Amniotic stem cell (primary cell): ENCODE results near the gene C10orf90.

Experiments
- DNase-seq: peaks from one replicate; lab custom pipeline; 2025; lab: John Stamatoyannopoulos, UW

C10orf90 gene

DNA sequence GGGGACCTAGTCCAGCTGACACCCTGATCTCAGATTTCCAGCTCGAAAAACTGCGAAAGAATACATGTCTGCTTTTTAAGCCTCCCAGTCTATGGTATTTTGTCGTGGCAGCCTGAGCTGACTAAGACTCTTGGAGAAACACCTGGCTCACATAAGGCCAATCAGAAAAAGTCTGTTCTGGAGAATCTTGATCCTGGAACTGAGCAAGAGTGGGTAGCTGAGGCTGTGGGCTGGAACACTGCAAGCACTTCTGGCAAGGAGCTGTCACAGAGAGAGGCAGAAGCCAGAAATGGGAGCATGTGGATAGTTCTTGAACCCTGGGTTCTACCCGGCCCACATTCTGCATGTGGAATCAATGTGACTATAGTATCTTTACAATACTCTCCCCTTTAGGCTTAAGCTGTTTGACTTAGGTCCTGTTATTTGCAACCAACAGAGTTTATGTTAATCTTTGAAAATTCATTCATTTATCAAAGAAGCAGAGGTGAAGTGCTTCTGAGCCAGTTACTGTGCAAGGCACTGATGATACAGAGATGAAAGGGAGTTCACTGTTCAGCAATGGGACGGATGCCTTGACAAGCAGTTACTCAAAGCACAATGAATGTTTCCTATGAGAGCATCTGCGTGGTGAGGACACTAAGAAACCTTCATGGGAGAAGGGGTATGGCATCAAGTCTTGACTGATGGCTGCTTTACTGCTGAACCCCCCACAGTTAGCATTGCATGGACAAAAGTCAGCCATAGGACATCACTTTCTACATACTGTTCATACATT, 4.4 kb upstream of the C10orf90 start:
- no peak for DNase-seq

GRCh38 chr10:126673565-126673964, 3.1 kb upstream of the C10orf90 start:
- DNase-seq, result no peak

DNA sequence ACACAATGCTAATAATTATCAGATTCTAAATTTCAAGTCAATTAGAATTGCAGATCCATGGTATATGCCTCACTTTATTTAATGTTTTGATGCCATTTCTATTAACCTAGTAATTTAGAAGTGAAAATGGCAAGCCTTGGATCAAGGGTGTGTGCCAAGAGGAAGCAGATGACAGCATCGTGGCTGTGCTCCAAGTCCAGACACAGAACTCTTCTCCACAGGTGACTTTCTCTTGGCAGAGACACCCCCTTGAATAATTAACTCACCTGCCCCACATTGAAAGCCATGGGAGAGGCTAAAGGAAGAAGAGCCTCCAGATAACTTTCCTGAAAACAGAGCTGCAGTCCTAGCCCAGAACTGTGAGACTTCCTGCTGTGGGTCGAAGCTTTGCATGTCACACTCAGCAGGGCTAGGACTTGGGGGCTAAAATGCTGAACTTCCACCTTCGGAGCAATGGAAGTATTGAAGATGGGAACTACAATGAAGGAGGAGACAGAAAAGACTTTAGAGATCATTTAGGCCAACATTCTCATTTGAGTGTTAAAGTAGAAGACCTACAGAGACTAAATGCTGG, 996 bp upstream of the C10orf90 start:
- DNase-seq, result no peak

- no peak for DNase-seq
These were observed 385 bp upstream of the C10orf90 start for GRCh38 chr10:126670895-126671261.

GRCh38 chr10:126669168-126669567, 1.3 kb downstream of the C10orf90 start:
- no peak for DNase-seq

GRCh38 chr10:126668505-126668904, 2.0 kb downstream of the C10orf90 start:
- DNase-seq, result no peak

- DNase-seq, result no peak
These were observed 2.9 kb downstream of the C10orf90 start for GRCh38 chr10:126667568-126667967.

DNA sequence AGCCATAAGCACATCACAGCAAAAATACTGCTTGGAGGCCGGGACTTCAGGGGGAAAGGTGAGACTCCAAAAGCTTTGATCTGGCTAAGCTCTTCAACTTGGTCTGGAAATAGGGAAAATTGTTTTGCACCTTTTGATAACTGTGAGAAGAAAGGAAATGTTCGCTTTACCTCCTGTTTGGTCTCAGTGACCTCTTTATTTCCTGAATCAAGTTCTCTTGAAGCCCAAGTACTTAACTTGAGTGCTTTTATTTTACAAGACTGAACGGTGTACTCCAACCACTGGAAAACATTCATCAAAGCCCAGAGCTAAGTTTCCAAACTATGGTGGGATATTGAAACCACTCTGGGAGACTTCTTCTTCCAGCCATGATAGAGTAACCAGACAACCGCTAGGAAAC, 5.3 kb downstream of the C10orf90 start:
- DNase-seq, result no peak

DNA sequence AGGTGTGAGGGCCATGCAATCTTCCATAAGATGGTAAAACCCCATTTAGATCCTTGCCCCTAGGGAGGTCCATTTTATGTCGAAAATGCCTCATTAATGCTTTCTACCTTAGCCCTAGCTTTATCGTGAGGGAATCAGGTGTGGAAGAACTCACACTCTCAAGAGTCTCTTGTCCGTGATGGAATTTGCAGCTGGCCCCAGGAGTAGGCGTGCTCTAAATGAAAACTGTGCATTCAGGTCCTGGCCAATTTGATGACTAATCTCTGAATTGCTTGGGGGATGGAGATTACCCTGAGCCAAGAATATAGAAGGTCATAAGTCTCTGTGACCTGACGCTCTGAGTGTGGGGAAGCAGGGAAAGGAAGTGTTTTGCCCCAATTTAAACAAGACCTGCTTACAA, 6.6 kb downstream of the C10orf90 start:
- no peak for DNase-seq

DNA sequence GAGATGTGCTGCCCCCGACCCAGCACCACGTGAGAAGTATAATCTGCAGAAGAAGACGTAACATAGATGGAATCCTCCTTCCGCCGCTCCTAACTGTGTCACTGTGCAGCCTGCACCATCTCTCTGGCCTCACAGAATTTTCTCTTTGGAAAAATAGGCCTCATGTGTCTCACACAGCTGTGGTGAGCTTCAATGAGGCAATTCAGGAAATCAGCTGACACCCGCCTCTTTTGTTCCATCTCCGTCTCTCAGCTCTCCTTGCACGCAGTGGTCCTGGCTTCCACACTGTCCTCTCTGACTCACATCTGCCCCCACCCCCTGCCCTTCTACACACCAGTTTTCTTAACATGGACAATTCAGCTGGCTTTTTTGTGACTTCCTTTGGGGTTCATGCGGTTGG, 7.2 kb downstream of the C10orf90 start:
- DNase-seq, result no peak

GRCh38 chr10:126661841-126662515, 8.5 kb downstream of the C10orf90 start:
- no peak for DNase-seq

GRCh38 chr10:126661356-126661755, 9.1 kb downstream of the C10orf90 start:
- DNase-seq, result no peak

DNA sequence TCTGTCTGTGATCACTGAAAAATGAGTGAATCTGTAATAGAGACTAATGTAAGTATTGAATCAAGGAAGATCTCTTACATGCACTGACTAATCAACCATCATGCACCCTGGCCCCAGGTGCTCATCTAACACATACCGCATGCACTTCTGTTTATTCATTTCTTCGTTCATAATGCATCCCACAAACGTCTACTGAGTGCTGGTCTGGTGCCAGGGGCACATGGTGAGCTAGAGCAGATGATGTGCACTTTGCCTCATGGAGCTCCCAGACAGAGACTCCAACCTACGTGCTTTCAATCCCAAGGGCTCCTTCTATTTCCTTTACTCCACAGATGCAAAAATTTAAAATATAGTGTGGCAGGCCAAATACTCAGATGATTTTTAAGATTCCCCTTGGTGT, 10.7 kb downstream of the C10orf90 start:
- DNase-seq, result no peak

DNA sequence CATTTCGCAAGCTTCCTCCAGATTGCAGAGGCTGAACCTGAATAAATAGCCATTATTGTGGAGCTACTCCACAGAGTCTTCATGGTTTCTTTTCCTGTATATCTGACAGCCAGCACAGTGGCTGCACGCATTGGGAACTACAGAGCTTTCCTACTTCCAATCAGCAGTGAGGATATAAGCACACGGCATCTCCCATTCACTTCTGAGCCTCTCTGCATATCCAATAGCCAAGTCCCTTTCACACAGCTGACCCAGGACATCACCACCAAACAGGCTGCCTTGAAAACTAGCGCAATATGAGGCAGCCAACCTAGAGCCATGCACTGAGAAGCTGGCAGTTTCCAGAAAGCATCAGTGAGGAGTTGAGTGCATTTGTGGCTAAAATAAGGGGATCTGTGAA, 11.6 kb downstream of the C10orf90 start:
- DNase-seq, result no peak

GRCh38 chr10:126654579-126654978, 15.9 kb downstream of the C10orf90 start:
- DNase-seq, result no peak

GRCh38 chr10:126651467-126651866, 19.0 kb downstream of the C10orf90 start:
- DNase-seq, result no peak

DNA sequence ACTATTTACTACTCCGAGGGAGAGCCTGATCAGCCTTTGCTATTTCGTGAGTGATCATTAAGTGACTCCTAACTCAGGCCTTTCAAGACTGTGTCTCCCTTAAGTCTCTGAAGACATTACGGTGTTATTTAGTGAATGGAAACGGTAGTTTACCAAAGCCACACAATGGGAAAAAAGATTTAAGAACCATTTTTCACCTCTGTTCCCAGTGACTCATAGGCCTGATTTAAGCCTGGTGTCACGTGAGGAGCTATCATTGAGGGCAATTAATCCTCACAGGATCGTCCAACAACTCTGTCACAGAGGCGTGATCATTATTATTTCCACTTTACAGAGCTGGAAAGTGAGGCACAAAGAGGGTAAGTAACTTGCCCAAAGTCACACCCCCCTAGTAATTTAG, 20.3 kb downstream of the C10orf90 start:
- DNase-seq, result no peak

- DNase-seq, result no peak
These were observed 23.4 kb downstream of the C10orf90 start for GRCh38 chr10:126647116-126647515.

DNA sequence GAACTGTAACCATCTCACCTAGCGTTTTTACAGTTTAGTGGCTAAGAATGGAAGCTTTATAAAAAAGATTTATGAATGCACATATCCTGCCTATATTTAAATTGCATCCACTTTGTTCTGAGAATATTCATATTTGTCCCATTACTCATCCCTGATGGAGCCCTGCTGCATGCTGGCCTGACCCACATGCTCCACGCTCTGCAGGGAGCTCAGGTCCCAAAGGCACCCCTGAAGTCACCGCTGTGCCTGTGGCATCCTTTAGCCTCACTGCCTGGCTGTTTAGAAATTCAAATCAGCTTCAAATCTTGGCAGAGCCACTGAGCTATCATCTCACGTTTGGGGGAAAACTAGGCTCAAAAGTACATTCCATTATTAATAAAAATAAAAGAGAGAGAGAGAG, 24.4 kb downstream of the C10orf90 start:
- DNase-seq, result peak; percentile 2

DNA sequence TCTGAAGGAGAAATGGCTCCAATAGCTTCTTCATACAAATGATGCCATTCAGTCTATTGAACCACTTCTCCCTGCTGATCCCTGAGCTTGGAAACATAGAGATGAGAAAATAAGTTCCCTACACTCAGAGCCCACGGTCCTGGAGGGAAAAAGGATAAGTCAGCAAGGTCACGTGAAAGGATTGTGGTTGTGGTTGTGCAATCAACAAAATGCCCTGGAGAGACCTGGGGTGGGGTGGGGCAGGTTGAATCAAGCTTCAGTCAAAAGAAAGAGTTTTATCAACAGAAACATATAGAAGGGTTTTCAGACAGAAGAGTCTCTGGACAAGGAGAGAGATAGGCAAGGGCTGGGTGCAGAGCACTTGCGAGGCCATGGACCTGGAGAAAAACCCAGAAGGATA, 30.1 kb downstream of the C10orf90 start:
- DNase-seq, result no peak

DNA sequence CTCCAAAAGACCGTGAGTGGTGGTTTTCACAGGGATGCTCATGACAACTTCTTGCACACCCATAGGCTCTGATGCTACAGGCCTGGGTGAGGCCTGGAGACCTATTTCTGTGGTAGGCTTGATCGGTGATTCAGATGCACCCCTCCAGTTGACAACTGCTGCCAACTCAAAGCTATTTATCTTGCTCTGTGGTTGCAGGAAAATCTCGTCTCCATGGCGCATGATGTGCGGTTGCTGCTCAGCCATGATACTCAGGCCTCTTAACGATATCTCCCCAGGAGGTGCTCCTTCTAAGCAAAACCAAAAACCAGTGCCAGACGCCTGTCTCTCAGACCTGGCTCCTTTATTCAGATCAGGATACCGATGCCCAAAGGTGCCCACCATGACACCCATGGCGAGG, 31.4 kb downstream of the C10orf90 start:
- DNase-seq, result no peak

DNA sequence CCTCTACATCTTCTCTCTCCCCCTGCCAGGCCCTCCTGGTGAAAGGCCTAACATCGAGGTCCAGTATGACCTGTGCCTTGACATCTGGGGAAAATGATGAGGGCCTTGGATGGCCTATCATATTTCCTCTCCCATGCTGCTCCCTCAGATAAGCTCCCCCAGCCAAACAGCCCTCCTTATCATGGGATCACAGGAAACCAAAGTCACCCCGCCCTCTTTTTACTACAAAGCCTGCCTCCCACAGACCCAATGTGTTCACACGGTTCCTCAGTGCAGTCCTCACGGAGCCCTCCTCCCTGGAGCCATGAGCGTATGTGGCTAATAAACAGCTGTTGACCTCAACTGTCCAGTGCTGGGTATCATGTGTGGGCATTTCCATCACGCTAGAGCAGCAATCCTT, 32.0 kb downstream of the C10orf90 start:
- DNase-seq, result no peak

GRCh38 chr10:126637501-126637900, 33.0 kb downstream of the C10orf90 start:
- no peak for DNase-seq

DNA sequence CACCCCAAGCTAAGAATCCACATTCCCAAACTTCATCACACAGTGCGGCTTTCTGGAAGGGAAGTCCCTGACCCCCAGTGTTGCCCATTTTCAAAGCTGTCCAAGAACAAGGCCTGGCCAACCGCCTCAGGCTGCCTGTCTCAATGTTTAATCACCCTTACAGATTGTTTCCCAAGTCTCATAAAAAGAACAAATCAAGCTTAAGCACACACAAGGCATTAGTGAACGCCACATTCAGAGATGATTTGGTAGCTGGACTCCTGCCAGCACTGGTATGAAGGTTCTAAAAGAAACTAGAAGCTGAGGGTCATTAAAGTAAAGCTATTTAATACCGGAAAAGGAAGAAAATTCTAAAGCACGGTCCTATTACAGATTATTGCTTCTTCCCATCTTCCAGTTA, 35.6 kb downstream of the C10orf90 start:
- no peak for DNase-seq
